K562 (cell line): Measurements from ENCODE around the gene PET100. TPM values are rescaled to one million over a fixed set of nuclear protein-coding genes. Genes with fewer than 3 reads are reported as not detected.

Experiments used
- ATAC-seq: fragments of 200-7000 bp; cut with Tn5 transposase; 3 replicates; pipeline ENCODE4 v1.9.1; 2020; ENCODE audit warnings: moderate library complexity
- BruUV-seq: library from RNA; stranded (reverse); fragments of 400-500 nt; replicated peaks from 2 replicates; lab custom pipeline; 2021; lab: Mats Ljungman, UMichigan
- CTCF ChIA-PET: fragments of 300-600 bp; formaldehyde crosslinking; extraction: SDS; loops from one replicate; lab custom pipeline; 2021; ENCODE audit warnings: low intra/inter-chr PET ratio; lab: Yijun Ruan, JAX
- POLR2A ChIA-PET: fragments of 300-600, 350-650 bp; sonication (Branson Sonifier 250); formaldehyde crosslinking; extraction: SDS; loops from one replicate; lab custom pipeline; 2021; ENCODE audit warnings: antibody characterized with exemption, inconsistent platforms; lab: Yijun Ruan, JAX
- DNase-seq, 4 experiments: peaks; one replicate each; pipeline versions ENCODE4 v3.0.0 to v3.0.0-alpha.2; 2011 to 2018; ENCODE audit warnings: low spot score in 3 of 4, mixed read lengths in 3 of 4; ENCODE audit errors: extremely low read depth in 1 of 4
- FAIRE-seq: peaks from 2 replicates; lab custom pipeline; 2011; peaks lifted over from hg19 to GRCh38; lab: Jason Lieb, UNC
- H2AFZ ChIP-seq: 2 replicates; pipeline ENCODE4 v1.6.0; 2011; ENCODE audit warnings: low read depth, low read length, control low read depth, inconsistent platforms
- H3K27ac ChIP-seq: fragments of 200-600 bp; 3 replicates; pipeline ENCODE4 v1.8.0; 2011; ENCODE audit warnings: low read depth, mild to moderate bottlenecking, control low read depth, inconsistent platforms, low read length, moderate library complexity, mixed read lengths; ENCODE audit errors: extremely low read depth
- H3K27me3 ChIP-seq, 2 experiments: fragments of 300-600 bp in 1 of 2; 2 replicates in 1 of 2; 3 replicates in 1 of 2; pipeline versions ENCODE4 v1.6.0 to v1.8.0; 2011; ENCODE audit warnings: inconsistent platforms in 2 of 2, low read length in 2 of 2, mild to moderate bottlenecking in 1 of 2, mixed read lengths in 1 of 2, moderate library complexity in 1 of 2; ENCODE audit not compliant: control insufficient read depth in 2 of 2, insufficient read depth in 2 of 2
- H3K36me3 ChIP-seq: fragments of 300-600 bp; 3 replicates; pipeline ENCODE4 v1.8.0; 2011; ENCODE audit warnings: mild to moderate bottlenecking, low read length, inconsistent platforms; ENCODE audit not compliant: control insufficient read depth, insufficient read depth
- H3K4me1 ChIP-seq, 2 experiments: fragments of 200-600 bp in 1 of 2; replicated peaks in 1 of 2; 2 replicates in 1 of 2; 3 replicates in 1 of 2; pipeline versions ENCODE4 v1.5.1 to v1.8.0; 2011; ENCODE audit warnings: inconsistent platforms in 2 of 2, low read length in 2 of 2, mild to moderate bottlenecking in 1 of 2, mixed read lengths in 1 of 2, moderate library complexity in 1 of 2; ENCODE audit not compliant: control insufficient read depth in 2 of 2, insufficient read depth in 2 of 2
- H3K4me2 ChIP-seq: 2 replicates; pipeline ENCODE4 v1.6.1; 2011; ENCODE audit warnings: low read length, control low read depth, inconsistent platforms, mixed read lengths; ENCODE audit not compliant: insufficient read depth
- H3K4me3 ChIP-seq: fragments of 200-600 bp; sonication (generic), shearing (Covaris generic); 2 replicates; pipeline ENCODE4 v1.5.1; 2016; ENCODE audit warnings: control low read depth, inconsistent platforms
- H3K79me2 ChIP-seq: fragments of 200-600 bp; 3 replicates; pipeline ENCODE4 v1.8.0; 2011; ENCODE audit warnings: low read length, inconsistent platforms; ENCODE audit not compliant: control insufficient read depth, insufficient read depth
- H3K9ac ChIP-seq, 2 experiments: 2 replicates each; pipeline versions ENCODE4 v1.6.0 to v1.6.1; 2011; ENCODE audit warnings: low read depth in 2 of 2, low read length in 2 of 2, control low read depth in 1 of 2, inconsistent platforms in 1 of 2, mild to moderate bottlenecking in 1 of 2, mixed read lengths in 1 of 2; ENCODE audit not compliant: insufficient read depth in 1 of 2
- H3K9me1 ChIP-seq: one replicate; pipeline ENCODE4 v1.6.0; 2011; ENCODE audit warnings: inconsistent platforms, mild to moderate bottlenecking, low read length, moderate library complexity; ENCODE audit not compliant: control insufficient read depth, insufficient read depth
- H3K9me3 ChIP-seq: replicated peaks from 2 replicates; pipeline ENCODE4 v1.5.1; 2011; ENCODE audit warnings: low read depth, low read length, inconsistent platforms; ENCODE audit not compliant: control insufficient read depth, insufficient read depth
- H4K20me1 ChIP-seq: replicated peaks from 2 replicates; pipeline ENCODE4 v1.6.1; 2011; ENCODE audit warnings: low read length, inconsistent platforms, mixed read lengths; ENCODE audit not compliant: control insufficient read depth, insufficient read depth
- ASH1L ChIP-seq: fragments of 450-650 bp; IDR thresholded peaks from 2 replicates; pipeline ENCODE4 v1.6.1; 2018; ENCODE audit warnings: borderline replicate concordance, mild to moderate bottlenecking, low read depth; ENCODE audit not compliant: partially characterized antibody
- HNRNPLL ChIP-seq: fragments of 200-400 bp; formaldehyde crosslinking; IDR thresholded peaks from 2 replicates; pipeline ENCODE4 v1.6.1; 2017; ENCODE audit warnings: low read length, low read depth, mild to moderate bottlenecking; ENCODE audit not compliant: poor library complexity, severe bottlenecking
- SREBF1 ChIP-seq: fragments of 150-350 bp; IDR thresholded peaks from 2 replicates; pipeline ENCODE4 v1.6.1; 2014; ENCODE audit warnings: antibody characterized with exemption, low read depth, low read length, borderline replicate concordance
- WGBS: fragments of 100-300 bp; shearing (Covaris generic); methylation state at CpG from one replicate; pipeline ENCODE4 v1.1.6; 2016; ENCODE audit warnings: low coverage, mixed read lengths; ENCODE audit not compliant: insufficient coverage; ENCODE audit errors: missing lambda C conversion rate; 5-methylcytosine and 5-hydroxymethylcytosine counted together
- in situ Hi-C: fragments of 300-500 bp; cut with MboI; formaldehyde crosslinking; loops from 4 replicates; pipeline ENCODE4 v1.15.0; 2018; ENCODE audit warnings: inconsistent platforms, mixed read lengths
- intact Hi-C: fragments of 100-400 bp; cut with micrococcal nuclease; formaldehyde crosslinking; loops from 2 replicates; pipeline ENCODE4 v1.14.2; 2022
- polyA plus RNA-seq, 8 experiments: library from polyadenylated mRNA; depleted of rRNA in 4 of 8; stranded (reverse) in 5 of 8; unstranded in 3 of 8; fragments of >200 nt; fragmentation: Nextera tagmentation in 2 of 8; fragmentation: Illumina TruSeq in 1 of 8; extraction: Ambion mirVana in 2 of 8; extraction: Trizol in 1 of 8; gene quantifications; 2 replicates each; pipeline versions ENCODE4 v1.2.1 to v1.2.3, GENCODE V29; 2011 to 2014; ENCODE audit warnings: inconsistent platforms in 1 of 8, missing spikeins in 1 of 8
- total RNA-seq, 7 experiments: library from RNA; depleted of rRNA in 6 of 7; stranded (reverse); fragments of >200 nt in 6 of 7; fragmentation: Illumina TruSeq in 2 of 7; extraction: Trizol in 2 of 7; gene quantifications; 2 replicates each; pipeline versions ENCODE4 v1.2.1 to v1.2.3, GENCODE V29; 2011 to 2021; ENCODE audit warnings: low replicate concordance in 1 of 7
- TF ChIP-seq, protein P1 (sequence below): fragments of 250-450 bp; sonication (Bioruptor Pico); IDR thresholded peaks from 2 replicates; pipeline ENCODE4 v1.6.1; 2021; ENCODE audit warnings: mild to moderate bottlenecking

Gene PET100
- total and polyA plus RNA-seq, 9 of the 15 experiments (the other 6 are each of a cell fraction or from before 2014, with no cell fraction given), result 62.3 to 351 (median 98.3) TPM

DNA sequence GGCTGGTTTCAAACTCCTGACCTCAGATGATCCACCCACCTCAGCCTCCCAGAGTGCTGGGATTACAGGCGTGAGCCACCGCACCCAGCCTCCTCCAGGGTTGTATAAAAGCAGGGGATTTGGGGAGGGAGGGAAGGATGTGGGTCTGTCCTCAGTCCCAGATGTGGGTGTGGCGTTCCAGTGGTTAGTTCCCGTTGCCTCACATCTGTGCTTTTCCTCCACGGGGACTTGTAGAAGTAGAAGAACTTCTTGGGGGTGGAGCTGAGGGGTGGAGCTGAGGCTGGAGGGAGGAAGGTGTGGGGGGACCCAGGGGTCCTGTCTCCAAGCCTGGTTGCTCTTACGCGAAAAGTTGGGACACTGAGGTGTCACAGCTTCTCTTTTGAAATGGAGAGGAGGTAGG is 46.8 kb downstream of the PET100 start:
- Histone ChIP-seq H2AFZ (peak overlapping the region; percentile 55; the same call in 1 of the 2 replicates), H3K4me1 (peaks cover 10 to 12% of the 10 kb centered on the region in 2 experiments; a peak in 4 of 5 replicates), H3K27me3 (peaks cover 3 to 15% of the 10 kb centered on the region in 2 experiments; a peak in 2 of 5 replicates), H4K20me1 (no peaks in the 10 kb centered on the region), H3K4me2 (peak overlapping the region; percentile 31), H3K27ac (no peak overlapping the region), H3K36me3 (no peaks in the 10 kb centered on the region), H3K9me3 (peaks cover 5% of the 10 kb centered on the region; the same call in 1 of the 2 replicates), H3K4me3 (no peak overlapping the region; the same call in 1 of the 2 replicates), H3K9me1 (no peaks in the 10 kb centered on the region), H3K9ac (no peak overlapping the region), H3K79me2 (peaks cover 7% of the 10 kb centered on the region; the same call in 2 of the 3 replicates)
- BruUV-seq, result no TSS peak
- 0% methylated on average over 7 of the region's 7 CpGs for WGBS
- ATAC-seq (no peak), DNase-seq (no peak), FAIRE-seq (no peak)
- CTCF ChIA-PET, result no interaction called here
- POLR2A ChIA-PET, result no interaction called here
- intact Hi-C loops (no loop called here), in situ Hi-C loops (loop anchor here (5.0 kb wide), 1 partner anchor 89 kb away; no protein-coding TSS in a partner anchor)
- TF ChIP-seq, protein P1, sequence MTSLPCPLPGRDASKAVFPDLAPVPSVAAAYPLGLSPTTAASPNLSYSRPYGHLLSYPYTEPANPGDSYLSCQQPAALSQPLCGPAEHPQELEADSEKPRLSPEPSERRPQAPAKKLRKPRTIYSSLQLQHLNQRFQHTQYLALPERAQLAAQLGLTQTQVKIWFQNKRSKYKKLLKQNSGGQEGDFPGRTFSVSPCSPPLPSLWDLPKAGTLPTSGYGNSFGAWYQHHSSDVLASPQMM (CRISPR knock-in tag), result no peak
- TF ChIP-seq ASH1L (no peak), HNRNPLL (no peak), SREBF1 (no peak)
